ENCODE results near the gene OGFOD3. TPM values are rescaled to one million over a fixed set of nuclear protein-coding genes. Genes with fewer than 3 reads are reported as not detected.

The OGFOD3 gene
- polyA plus RNA-seq, 2 of the 4 experiments (the other 2 are of a cell fraction) = 15.2 to 19.8 TPM

- FAIRE-seq (no peak), ATAC-seq (no peak), DNase-seq (ENCODE audit: low read depth in 1 of 2, low spot score in 1 of 2) (no peak)
- ChIA-PET POLR2A (no interaction called here), CTCF (interaction anchor here (0.8 to 1.5 kb wide), 3 partner anchors 40 to 90 kb away, joined by 3 to 5 read pairs (median 3); no protein-coding TSS in a partner anchor)
- H3K4me1 ChIP-seq = peaks cover 7% of the 10 kb centered on the region; the same call in 2 of the 3 replicates
- no peak for TF ChIP-seq POLR2AphosphoS2 (conservative IDR thresholded peaks at IDR 0.05; ENCODE audit: low read length)
- no peak for TF ChIP-seq MYC (IDR thresholded peaks at IDR 0.05; ENCODE audit: borderline replicate concordance, low read length)
- TF ChIP-seq EHF (CRISPR knock-in tag; IDR thresholded peaks at IDR 0.05) = no peak
- TF ChIP-seq ZSCAN20 (CRISPR knock-in tag; IDR thresholded peaks at IDR 0.05) = no peak
- no peak for TF ChIP-seq RFX5 (IDR thresholded peaks at IDR 0.05)
- TF ChIP-seq HDAC2 (IDR thresholded peaks at IDR 0.05) = no peak
- TF ChIP-seq MAZ (IDR thresholded peaks at IDR 0.05; ENCODE audit: borderline replicate concordance, low read depth, low read length) = no peak
- TF ChIP-seq CHD2 (IDR thresholded peaks at IDR 0.05; ENCODE audit: low read length, partially characterized antibody) = no peak
- TF ChIP-seq KDM5A (IDR thresholded peaks at IDR 0.05) = no peak
- TF ChIP-seq ATOH8 (CRISPR knock-in tag; IDR thresholded peaks at IDR 0.05; ENCODE audit: low read depth) = no peak
- TF ChIP-seq HES2 (IDR thresholded peaks at IDR 0.05) = no peak
- no peak for TF ChIP-seq EHMT2 (IDR thresholded peaks at IDR 0.05; ENCODE audit: low read depth)
- H3K9me3 ChIP-seq = no peaks in the 10 kb centered on the region
- no peak overlapping the region for H3K4me3 ChIP-seq
- no peak overlapping the region for H3K27ac ChIP-seq
- no peak overlapping the region for H3K4me2 ChIP-seq
- 73% methylated on average over 8 of the region's 13 CpGs for WGBS (ENCODE audit: missing lambda C conversion rate)
Measured at GRCh38 chr17:82390860-82391435, 27.4 kb downstream of the OGFOD3 start.

- Histone ChIP-seq H3K4me3 (no peak overlapping the region), H3K27ac (no peak overlapping the region), H3K9me3 (no peaks in the 10 kb centered on the region), H3K4me2 (no peak overlapping the region), H3K4me1 (peaks cover 14% of the 10 kb centered on the region)
- TF ChIP-seq FOSB (CRISPR knock-in tag; IDR thresholded peaks at IDR 0.05) (no peak), EHMT2 (IDR thresholded peaks at IDR 0.05; ENCODE audit: low read depth) (no peak), KDM5A (IDR thresholded peaks at IDR 0.05) (no peak)
- ChIA-PET POLR2A (no interaction called here), CTCF (interaction anchor here (0.8 to 1.5 kb wide), 5 partner anchors 12 to 270 kb away, joined by 3 to 4 read pairs (median 3); no protein-coding TSS in a partner anchor)
- FAIRE-seq (no peak), DNase-seq (ENCODE audit: low read depth in 1 of 2, low spot score in 1 of 2) (no peak), ATAC-seq (no peak)
- WGBS (ENCODE audit: missing lambda C conversion rate) = 89% methylated on average over 29 of the region's 34 CpGs
Measured at GRCh38 chr17:82390015-82390859, 28.1 kb downstream of the OGFOD3 start.

- TF ChIP-seq TFCP2L1 (CRISPR knock-in tag; IDR thresholded peaks at IDR 0.05) (no peak), CEBPB (IDR thresholded peaks at IDR 0.05) (no peak), MYC (IDR thresholded peaks at IDR 0.05; ENCODE audit: borderline replicate concordance, low read length) (no peak)
- no peak for DNase-seq (ENCODE audit: low read depth in 1 of 2, low spot score in 1 of 2)
- Histone ChIP-seq H3K9me3 (no peaks in the 10 kb centered on the region), H3K4me2 (no peak overlapping the region), H3K4me3 (no peak overlapping the region), H3K4me1 (peaks cover 23% of the 10 kb centered on the region), H3K27ac (no peak overlapping the region)
- ATAC-seq = no peak
- 74% methylated on average over 10 of the region's 10 CpGs for WGBS (ENCODE audit: missing lambda C conversion rate)
- ChIA-PET CTCF (interaction anchor here (0.6 to 2.8 kb wide), 6 partner anchors 9 to 388 kb away, joined by 3 to 15 read pairs (median 4); no protein-coding TSS in a partner anchor), POLR2A (no interaction called here)
- no peak for FAIRE-seq
Measured at GRCh38 chr17:82389379-82389778, 29.0 kb downstream of the OGFOD3 start.

GRCh38 chr17:82388922-82389283 lies 29.5 kb downstream of the OGFOD3 start:
- no peak overlapping the region for H3K4me2 ChIP-seq
- H3K4me3 ChIP-seq = no peak overlapping the region
- 87% methylated on average over 21 of the region's 21 CpGs for WGBS (ENCODE audit: missing lambda C conversion rate)
- H3K27ac ChIP-seq = no peak overlapping the region
- CTCF ChIA-PET = interaction anchor here (0.6 to 2.8 kb wide), 4 partner anchors 9 to 387 kb away, joined by 3 to 15 read pairs (median 3); no protein-coding TSS in a partner anchor
- FAIRE-seq (no peak), DNase-seq (ENCODE audit: low read depth in 1 of 2, low spot score in 1 of 2) (no peak), ATAC-seq (no peak)
- H3K9me3 ChIP-seq = no peaks in the 10 kb centered on the region
- H3K4me1 ChIP-seq = peaks cover 24% of the 10 kb centered on the region
- POLR2A ChIA-PET = no interaction called here
- TF ChIP-seq CHD2 (IDR thresholded peaks at IDR 0.05; ENCODE audit: low read length, partially characterized antibody) (no peak), POLR2AphosphoS2 (conservative IDR thresholded peaks at IDR 0.05; ENCODE audit: low read length) (no peak), ESRRA (IDR thresholded peaks at IDR 0.05; ENCODE audit: borderline replicate concordance, low read length) (no peak), HOXB5 (CRISPR knock-in tag; IDR thresholded peaks at IDR 0.05) (no peak), USF2 (IDR thresholded peaks at IDR 0.05) (no peak), HDAC2 (IDR thresholded peaks at IDR 0.05) (no peak), MAFK (IDR thresholded peaks at IDR 0.05; ENCODE audit: partially characterized antibody) (no peak), MAZ (IDR thresholded peaks at IDR 0.05; ENCODE audit: borderline replicate concordance, low read depth, low read length) (no peak), CBX8 (IDR thresholded peaks at IDR 0.05) (no peak), RAD21 (conservative IDR thresholded peaks at IDR 0.05 in 1 of 2, IDR thresholded peaks at IDR 0.05 in 1 of 2) (no peak), NPAS2 (CRISPR knock-in tag; IDR thresholded peaks at IDR 0.05; ENCODE audit: borderline replicate concordance) (no peak), ZFP36 (IDR thresholded peaks at IDR 0.05; ENCODE audit: borderline replicate concordance, partially characterized antibody) (no peak)
